Right lobe of liver (tissue), 6 donors: Measurements from ENCODE around the gene TNFRSF1B. TPM values are rescaled to one million over a fixed set of nuclear protein-coding genes. Genes with fewer than 3 reads are reported as not detected.
A peak's percentile ranks its signal among the peaks of the same experiment; 100 is the strongest.

ENCODE experiments used
- ATAC-seq, 4 donors: fragments of 200-7000 bp; cut with Tn5 transposase; one replicate each; pipeline ENCODE4 v1.9.1; 2020; ENCODE audit warnings: mild to moderate bottlenecking in 4 of 4, moderate library complexity in 4 of 4
- DNase-seq, 3 donors: peaks; one replicate each; pipeline ENCODE4 v3.0.0-alpha.2; 2020
- H3K27ac ChIP-seq, 3 donors: fragments of 200-600 bp; one replicate each; pipeline ENCODE4 v1.8.0; 2022
- H3K27me3 ChIP-seq, 2 donors: fragments of 200-600 bp; one replicate each; pipeline ENCODE4 v1.8.0; 2022
- H3K36me3 ChIP-seq, 4 donors: fragments of 200-600 bp; sonication (generic) in 1 of 4; one replicate each; pipeline versions ENCODE4 v1.5.1 to v1.8.0; 2017 to 2022; ENCODE audit warnings: control low read depth in 1 of 4
- H3K4me1 ChIP-seq, 4 donors: fragments of 200-600 bp; sonication (generic) in 1 of 4; one replicate each; pipeline versions ENCODE4 v1.5.1 to v1.8.0; 2017 to 2022; ENCODE audit warnings: control low read depth in 1 of 4
- H3K4me3 ChIP-seq, 3 donors: fragments of 200-600 bp; one replicate each; pipeline ENCODE4 v1.8.0; 2022
- H3K9me3 ChIP-seq, 4 donors: fragments of 200-600 bp; sonication (generic) in 1 of 4; one replicate each; pipeline versions ENCODE4 v1.5.1 to v1.8.0; 2017 to 2022; ENCODE audit warnings: control low read depth in 1 of 4
- POLR2A ChIP-seq: fragments of 450-650 bp; IDR thresholded peaks from one replicate; pipeline ENCODE4 v1.6.1; 2017; ENCODE audit warnings: antibody characterized with exemption, mild to moderate bottlenecking
- WGBS: methylation state at CpG from one replicate; pipeline ENCODE4 v1.1.6; 2018; ENCODE audit warnings: low coverage, low lambda C conversion rate; ENCODE audit not compliant: insufficient coverage; ENCODE audit errors: missing lambda C conversion rate; 5-methylcytosine and 5-hydroxymethylcytosine counted together
- intact Hi-C, 2 donors: fragments of 100-400 bp; cut with DNase I; formaldehyde crosslinking; loops; one replicate each; pipeline versions ENCODE4 v1.11.2 to v1.14.1; 2022
- total RNA-seq, 6 experiments: library from RNA; depleted of rRNA in 2 of 6; stranded (reverse); fragments of >200 nt in 2 of 6; fragmentation: NEBNext Ultra II Directional in 3 of 6; extraction: Animal tissue kit (Norgen Biotek cat#: 25700) in 3 of 6; gene quantifications; one replicate each; pipeline versions ENCODE4 v1.1.0 to v1.2.4, GENCODE V29; 2016 to 2023
- TF ChIP-seq, protein P1 (sequence below), 4 donors: fragments of 200-600 bp in 3 of 4; fragments of 450-650 bp in 1 of 4; IDR thresholded peaks; one replicate each; pipeline versions ENCODE4 v1.5.1 to v1.8.0; 2016 to 2022; ENCODE audit warnings: antibody characterized with exemption in 4 of 4, mild to moderate bottlenecking in 2 of 4
- donor health status: DM: no; HTN: yes; CAD: no.
- donor health status: DM: no; HTN: no; CAD: no.
- donor health status: DM: no; HTN: no; CAD: no.
- donor health status: DM: no; HTN: yes; CAD: no.
- donor health status: DM: no; HTN: yes; CAD: no.

TNFRSF1B gene
- total RNA-seq, 6 experiments from 2014 or later, result 12.9 to 56.9 (median 26.5) TPM

DNA sequence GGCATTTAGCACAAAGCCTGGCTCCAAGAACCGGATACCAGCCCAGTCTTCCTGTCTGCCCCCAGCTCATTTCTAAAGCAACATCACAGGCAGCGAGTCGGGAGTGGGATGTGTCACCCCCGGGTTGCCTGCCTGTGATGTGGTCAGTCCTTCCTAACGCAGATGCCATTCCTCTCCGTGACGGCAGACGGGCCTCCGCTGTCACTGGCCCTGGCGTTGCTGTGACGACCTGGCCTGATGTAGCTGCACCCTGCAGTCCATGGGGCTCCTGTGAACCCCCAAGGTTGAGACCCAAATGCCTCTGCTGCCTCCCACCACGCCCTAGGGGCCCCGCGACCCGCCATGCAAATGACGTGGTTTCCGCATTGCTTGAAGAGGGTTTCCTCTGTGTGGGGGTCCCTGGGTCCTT lies 12.3 kb downstream of the TNFRSF1B start:
- TF ChIP-seq POLR2A, result no peak
- TF ChIP-seq, protein P1, sequence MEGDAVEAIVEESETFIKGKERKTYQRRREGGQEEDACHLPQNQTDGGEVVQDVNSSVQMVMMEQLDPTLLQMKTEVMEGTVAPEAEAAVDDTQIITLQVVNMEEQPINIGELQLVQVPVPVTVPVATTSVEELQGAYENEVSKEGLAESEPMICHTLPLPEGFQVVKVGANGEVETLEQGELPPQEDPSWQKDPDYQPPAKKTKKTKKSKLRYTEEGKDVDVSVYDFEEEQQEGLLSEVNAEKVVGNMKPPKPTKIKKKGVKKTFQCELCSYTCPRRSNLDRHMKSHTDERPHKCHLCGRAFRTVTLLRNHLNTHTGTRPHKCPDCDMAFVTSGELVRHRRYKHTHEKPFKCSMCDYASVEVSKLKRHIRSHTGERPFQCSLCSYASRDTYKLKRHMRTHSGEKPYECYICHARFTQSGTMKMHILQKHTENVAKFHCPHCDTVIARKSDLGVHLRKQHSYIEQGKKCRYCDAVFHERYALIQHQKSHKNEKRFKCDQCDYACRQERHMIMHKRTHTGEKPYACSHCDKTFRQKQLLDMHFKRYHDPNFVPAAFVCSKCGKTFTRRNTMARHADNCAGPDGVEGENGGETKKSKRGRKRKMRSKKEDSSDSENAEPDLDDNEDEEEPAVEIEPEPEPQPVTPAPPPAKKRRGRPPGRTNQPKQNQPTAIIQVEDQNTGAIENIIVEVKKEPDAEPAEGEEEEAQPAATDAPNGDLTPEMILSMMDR (IDR thresholded peaks at IDR 0.05), result no peak
- ATAC-seq, result no peak
- WGBS, result no CpG with 5 or more reads among the region's 17 CpGs
- Histone ChIP-seq H3K4me1 (peaks cover 0 to 57% (median 25%) of the 10 kb centered on the region in 4 donors), H3K9me3 (no peaks in the 10 kb centered on the region), H3K27me3 (no peaks in the 10 kb centered on the region), H3K36me3 (no peaks in the 10 kb centered on the region), H3K4me3 (no peak overlapping the region), H3K27ac (peak overlapping the region; percentile 84 to 93 (median 92))
- intact Hi-C loops, result no loop called here
- peak in 1 of 3 donors; percentile 60 for DNase-seq

- no peak overlapping the region for H3K4me3 ChIP-seq
- H3K27ac ChIP-seq, result peak overlapping the region; percentile 84 to 93 (median 92)
- peaks cover 0 to 55% (median 27%) of the 10 kb centered on the region in 4 donors for H3K4me1 ChIP-seq
- 71% methylated on average over 7 of the region's 8 CpGs for WGBS
- no peaks in the 10 kb centered on the region for H3K36me3 ChIP-seq
- H3K27me3 ChIP-seq, result no peaks in the 10 kb centered on the region
- no peaks in the 10 kb centered on the region for H3K9me3 ChIP-seq
- intact Hi-C loops, result no loop called here
- DNase-seq (no peak), ATAC-seq (no peak)
- TF ChIP-seq POLR2A, result no peak
- TF ChIP-seq, protein P1 (IDR thresholded peaks at IDR 0.05), result no peak
Observed at GRCh38 chr1:12179676-12180075, 12.9 kb downstream of the TNFRSF1B start.

- Histone ChIP-seq H3K27ac (peak overlapping the region; percentile 84 to 93 (median 92)), H3K9me3 (no peaks in the 10 kb centered on the region), H3K4me3 (no peak overlapping the region), H3K27me3 (no peaks in the 10 kb centered on the region), H3K36me3 (no peaks in the 10 kb centered on the region), H3K4me1 (peaks cover 0 to 57% (median 30%) of the 10 kb centered on the region in 4 donors)
- TF ChIP-seq, protein P1 (IDR thresholded peaks at IDR 0.05), result no peak
- TF ChIP-seq POLR2A, result peak; percentile 17
- DNase-seq (peak; percentile 89 to 97 (median 96)), ATAC-seq (peak; percentile 68 to 82 (median 76))
- 20% methylated on average over 10 of the region's 10 CpGs for WGBS
- intact Hi-C loops, result no loop called here
Observed at GRCh38 chr1:12180315-12180714, 13.5 kb downstream of the TNFRSF1B start.

DNA sequence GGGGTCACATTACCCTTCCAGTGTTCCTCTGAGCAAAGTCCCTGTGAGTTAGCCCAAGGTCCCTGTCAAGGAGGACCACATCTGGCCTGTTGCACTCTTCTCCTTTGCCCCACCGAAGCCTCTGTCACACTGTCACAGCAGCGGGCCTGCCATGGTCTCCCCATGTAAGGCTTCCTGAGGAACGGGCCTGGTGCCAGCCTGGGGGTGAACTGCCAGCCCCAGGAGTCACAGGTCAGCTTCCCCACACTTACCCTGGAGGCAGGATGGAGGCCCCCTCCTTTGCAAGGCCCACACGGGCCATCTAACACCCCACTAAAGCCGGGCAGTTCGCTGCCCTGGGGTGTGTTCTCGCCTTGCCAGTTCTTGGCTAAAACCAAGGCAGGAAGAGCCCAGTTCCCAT lies 14.1 kb downstream of the TNFRSF1B start:
- peaks cover 0 to 62% (median 34%) of the 10 kb centered on the region in 4 donors for H3K4me1 ChIP-seq
- H3K9me3 ChIP-seq, result no peaks in the 10 kb centered on the region
- no peak for DNase-seq
- H3K27me3 ChIP-seq, result no peaks in the 10 kb centered on the region
- TF ChIP-seq, protein P1 (IDR thresholded peaks at IDR 0.05), result no peak
- no peak for TF ChIP-seq POLR2A
- peak in 1 of 4 donors; percentile 1 for ATAC-seq
- H3K4me3 ChIP-seq, result no peak overlapping the region
- peak overlapping the region; percentile 84 to 93 (median 92) for H3K27ac ChIP-seq
- intact Hi-C loops, result no loop called here
- WGBS, result 100% methylated on average over 1 of the region's 7 CpGs
- no peaks in the 10 kb centered on the region for H3K36me3 ChIP-seq
